HepG2 (cell line): ENCODE results near the gene NSUN6. TPM values are rescaled to one million over a fixed set of nuclear protein-coding genes. Genes with fewer than 3 reads are reported as not detected.

Source experiments
- HDAC6 ChIP-seq: fragments of 200-600 bp; sonication (generic); IDR thresholded peaks from 2 replicates; pipeline ENCODE4 v1.7.0; 2017; ENCODE audit warnings: mild to moderate bottlenecking, antibody characterized with exemption, low read length, low read depth
- KLF16 ChIP-seq, 2 experiments: sonication (generic) in 1 of 2; formaldehyde crosslinking in 1 of 2; IDR thresholded peaks; 2 replicates each; pipeline versions ENCODE4 v1.6.1 to v1.8.0; 2016 to 2023; ENCODE audit warnings: missing genetic modification reagents in 2 of 2, missing compliant biosample characterization in 1 of 2
- REXO4 ChIP-seq: sonication (generic); formaldehyde crosslinking; IDR thresholded peaks from 2 replicates; pipeline ENCODE4 v1.8.0; 2022; ENCODE audit warnings: missing genetic modification reagents, mild to moderate bottlenecking, borderline replicate concordance
- SMAD3 ChIP-seq: sonication (generic); formaldehyde crosslinking; IDR thresholded peaks from 2 replicates; pipeline ENCODE4 v1.4.0; 2020; ENCODE audit warnings: missing genetic modification reagents
- ZEB1 ChIP-seq: IDR thresholded peaks from 2 replicates; pipeline ENCODE4 v1.6.1; 2012; ENCODE audit warnings: mild to moderate bottlenecking, low read depth, inconsistent platforms; ENCODE audit not compliant: insufficient replicate concordance
- ZNF335 ChIP-seq: sonication (generic); formaldehyde crosslinking; IDR thresholded peaks from 2 replicates; pipeline ENCODE4 v1.4.0; 2020; ENCODE audit warnings: missing genetic modification reagents
- ZNF577 ChIP-seq: sonication (generic); formaldehyde crosslinking; IDR thresholded peaks from 2 replicates; pipeline ENCODE4 v1.4.0; 2020; ENCODE audit warnings: mild to moderate bottlenecking, low read depth, missing genetic modification reagents, borderline replicate concordance
- ZNF589 ChIP-seq: sonication (generic); formaldehyde crosslinking; conservative IDR thresholded peaks from 2 replicates; pipeline ENCODE4 v1.8.0; 2022; ENCODE audit warnings: mild to moderate bottlenecking, moderate library complexity, missing genetic modification reagents
- polyA plus RNA-seq, 8 experiments: library from polyadenylated mRNA; depleted of rRNA in 3 of 8; stranded (reverse) in 7 of 8; unstranded in 1 of 8; fragments of >200 nt; fragmentation: Illumina TruSeq in 4 of 8; extraction: Trizol in 4 of 8; gene quantifications; 2 replicates each; pipeline versions ENCODE4 v1.2.1 to v1.2.3, GENCODE V29; 2011 to 2016; ENCODE audit warnings: low read depth in 4 of 8, missing spikeins in 1 of 8, mixed read lengths in 1 of 8; ENCODE audit not compliant: insufficient read depth in 1 of 8
- total RNA-seq, 5 experiments: library from RNA; depleted of rRNA; stranded (reverse); fragments of >200 nt; fragmentation: Illumina TruSeq; extraction: Trizol; gene quantifications; 2 replicates each; pipeline ENCODE4 v1.2.3, GENCODE V29; 2016; ENCODE audit warnings: low read depth in 1 of 5
- TF ChIP-seq, protein P1 (sequence below): sonication (generic); formaldehyde crosslinking; IDR thresholded peaks from 2 replicates; pipeline ENCODE4 v1.4.0; 2020; ENCODE audit warnings: missing genetic modification reagents, borderline replicate concordance
- TF ChIP-seq, protein P2 (sequence below), 2 experiments: fragments of 450-650 bp in 1 of 2; sonication (generic) in 1 of 2; formaldehyde crosslinking in 1 of 2; IDR thresholded peaks; 2 replicates each; pipeline versions ENCODE4 v1.6.1 to v1.8.0; 2016 to 2022; ENCODE audit warnings: antibody characterized with exemption in 1 of 2, mild to moderate bottlenecking in 1 of 2, missing genetic modification reagents in 1 of 2
- TF ChIP-seq, protein P3 (sequence below): sonication (generic); formaldehyde crosslinking; IDR thresholded peaks from 2 replicates; pipeline ENCODE4 v1.9.0; 2021; ENCODE audit warnings: missing genetic modification reagents, mild to moderate bottlenecking, borderline replicate concordance
- TF ChIP-seq, protein P4 (sequence below): sonication (generic); formaldehyde crosslinking; IDR thresholded peaks from 2 replicates; pipeline ENCODE4 v1.5.0; 2020; ENCODE audit warnings: mild to moderate bottlenecking, missing genetic modification reagents

NSUN6 gene
- total and polyA plus RNA-seq, 2 of the 13 experiments (the other 11 are each of a cell fraction or from before 2014, with no cell fraction given) = 17.2 to 19.3 TPM

DNA sequence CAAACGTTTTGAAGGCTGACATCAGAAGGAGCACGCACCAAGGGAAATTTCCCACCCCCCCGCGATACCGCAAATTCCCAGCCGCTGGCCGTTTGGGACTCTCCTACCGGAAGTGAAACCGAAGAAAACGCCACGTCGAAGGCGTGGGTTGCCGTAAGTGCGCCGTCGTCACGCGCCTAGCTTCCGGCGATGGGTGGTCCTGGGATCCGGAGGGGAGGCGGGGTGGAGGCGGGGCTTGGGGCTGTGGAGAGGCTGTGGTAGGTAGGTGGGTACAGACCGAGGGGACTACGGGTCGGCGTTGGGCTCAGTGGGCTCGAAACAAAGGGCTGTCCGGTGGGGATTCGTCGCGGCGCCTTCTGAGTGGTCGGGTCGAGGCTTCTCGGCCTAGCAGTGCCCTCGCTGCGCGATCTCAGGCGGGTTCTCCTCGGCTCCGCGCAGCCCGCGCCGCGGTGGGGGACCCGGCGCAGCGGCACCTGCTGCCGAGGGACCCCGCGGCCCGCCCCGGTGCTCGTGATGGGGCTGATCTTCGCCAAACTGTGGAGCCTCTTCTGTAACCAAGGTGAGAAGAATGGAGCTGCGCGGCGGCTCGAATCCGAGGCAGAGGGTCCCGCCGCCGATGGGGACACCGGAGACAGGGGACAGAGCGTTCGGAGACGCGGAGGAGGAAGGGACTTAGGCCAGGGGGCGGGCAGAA is 7.9 kb upstream of the NSUN6 start, which contains the start of gene ARL5B (continued):
- TF ChIP-seq, protein P1, sequence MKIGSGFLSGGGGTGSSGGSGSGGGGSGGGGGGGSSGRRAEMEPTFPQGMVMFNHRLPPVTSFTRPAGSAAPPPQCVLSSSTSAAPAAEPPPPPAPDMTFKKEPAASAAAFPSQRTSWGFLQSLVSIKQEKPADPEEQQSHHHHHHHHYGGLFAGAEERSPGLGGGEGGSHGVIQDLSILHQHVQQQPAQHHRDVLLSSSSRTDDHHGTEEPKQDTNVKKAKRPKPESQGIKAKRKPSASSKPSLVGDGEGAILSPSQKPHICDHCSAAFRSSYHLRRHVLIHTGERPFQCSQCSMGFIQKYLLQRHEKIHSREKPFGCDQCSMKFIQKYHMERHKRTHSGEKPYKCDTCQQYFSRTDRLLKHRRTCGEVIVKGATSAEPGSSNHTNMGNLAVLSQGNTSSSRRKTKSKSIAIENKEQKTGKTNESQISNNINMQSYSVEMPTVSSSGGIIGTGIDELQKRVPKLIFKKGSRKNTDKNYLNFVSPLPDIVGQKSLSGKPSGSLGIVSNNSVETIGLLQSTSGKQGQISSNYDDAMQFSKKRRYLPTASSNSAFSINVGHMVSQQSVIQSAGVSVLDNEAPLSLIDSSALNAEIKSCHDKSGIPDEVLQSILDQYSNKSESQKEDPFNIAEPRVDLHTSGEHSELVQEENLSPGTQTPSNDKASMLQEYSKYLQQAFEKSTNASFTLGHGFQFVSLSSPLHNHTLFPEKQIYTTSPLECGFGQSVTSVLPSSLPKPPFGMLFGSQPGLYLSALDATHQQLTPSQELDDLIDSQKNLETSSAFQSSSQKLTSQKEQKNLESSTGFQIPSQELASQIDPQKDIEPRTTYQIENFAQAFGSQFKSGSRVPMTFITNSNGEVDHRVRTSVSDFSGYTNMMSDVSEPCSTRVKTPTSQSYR (CRISPR knock-in tag) = peak; percentile 30; the same call in 1 of the 2 replicates
- TF ChIP-seq, protein P2, sequence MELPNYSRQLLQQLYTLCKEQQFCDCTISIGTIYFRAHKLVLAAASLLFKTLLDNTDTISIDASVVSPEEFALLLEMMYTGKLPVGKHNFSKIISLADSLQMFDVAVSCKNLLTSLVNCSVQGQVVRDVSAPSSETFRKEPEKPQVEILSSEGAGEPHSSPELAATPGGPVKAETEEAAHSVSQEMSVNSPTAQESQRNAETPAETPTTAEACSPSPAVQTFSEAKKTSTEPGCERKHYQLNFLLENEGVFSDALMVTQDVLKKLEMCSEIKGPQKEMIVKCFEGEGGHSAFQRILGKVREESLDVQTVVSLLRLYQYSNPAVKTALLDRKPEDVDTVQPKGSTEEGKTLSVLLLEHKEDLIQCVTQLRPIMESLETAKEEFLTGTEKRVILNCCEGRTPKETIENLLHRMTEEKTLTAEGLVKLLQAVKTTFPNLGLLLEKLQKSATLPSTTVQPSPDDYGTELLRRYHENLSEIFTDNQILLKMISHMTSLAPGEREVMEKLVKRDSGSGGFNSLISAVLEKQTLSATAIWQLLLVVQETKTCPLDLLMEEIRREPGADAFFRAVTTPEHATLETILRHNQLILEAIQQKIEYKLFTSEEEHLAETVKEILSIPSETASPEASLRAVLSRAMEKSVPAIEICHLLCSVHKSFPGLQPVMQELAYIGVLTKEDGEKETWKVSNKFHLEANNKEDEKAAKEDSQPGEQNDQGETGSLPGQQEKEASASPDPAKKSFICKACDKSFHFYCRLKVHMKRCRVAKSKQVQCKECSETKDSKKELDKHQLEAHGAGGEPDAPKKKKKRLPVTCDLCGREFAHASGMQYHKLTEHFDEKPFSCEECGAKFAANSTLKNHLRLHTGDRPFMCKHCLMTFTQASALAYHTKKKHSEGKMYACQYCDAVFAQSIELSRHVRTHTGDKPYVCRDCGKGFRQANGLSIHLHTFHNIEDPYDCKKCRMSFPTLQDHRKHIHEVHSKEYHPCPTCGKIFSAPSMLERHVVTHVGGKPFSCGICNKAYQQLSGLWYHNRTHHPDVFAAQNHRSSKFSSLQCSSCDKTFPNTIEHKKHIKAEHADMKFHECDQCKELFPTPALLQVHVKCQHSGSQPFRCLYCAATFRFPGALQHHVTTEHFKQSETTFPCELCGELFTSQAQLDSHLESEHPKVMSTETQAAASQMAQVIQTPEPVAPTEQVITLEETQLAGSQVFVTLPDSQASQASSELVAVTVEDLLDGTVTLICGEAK (IDR thresholded peaks at IDR 0.05) = peak; percentile 71
- TF ChIP-seq, protein P2 (CRISPR knock-in tag; IDR thresholded peaks at IDR 0.05) = peak; percentile 79
- TF ChIP-seq, protein P3, sequence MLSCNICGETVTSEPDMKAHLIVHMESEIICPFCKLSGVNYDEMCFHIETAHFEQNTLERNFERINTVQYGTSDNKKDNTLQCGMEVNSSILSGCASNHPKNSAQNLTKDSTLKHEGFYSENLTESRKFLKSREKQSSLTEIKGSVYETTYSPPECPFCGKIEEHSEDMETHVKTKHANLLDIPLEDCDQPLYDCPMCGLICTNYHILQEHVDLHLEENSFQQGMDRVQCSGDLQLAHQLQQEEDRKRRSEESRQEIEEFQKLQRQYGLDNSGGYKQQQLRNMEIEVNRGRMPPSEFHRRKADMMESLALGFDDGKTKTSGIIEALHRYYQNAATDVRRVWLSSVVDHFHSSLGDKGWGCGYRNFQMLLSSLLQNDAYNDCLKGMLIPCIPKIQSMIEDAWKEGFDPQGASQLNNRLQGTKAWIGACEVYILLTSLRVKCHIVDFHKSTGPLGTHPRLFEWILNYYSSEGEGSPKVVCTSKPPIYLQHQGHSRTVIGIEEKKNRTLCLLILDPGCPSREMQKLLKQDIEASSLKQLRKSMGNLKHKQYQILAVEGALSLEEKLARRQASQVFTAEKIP (CRISPR knock-in tag) = 0 out of 2 replicates have a peak, but pooled peaks have one; percentile 53
- TF ChIP-seq HDAC6 (no peak), ZNF589 (CRISPR knock-in tag) (peak; percentile 71; the same call in 1 of the 2 replicates), KLF16 (CRISPR knock-in tag; IDR thresholded peaks at IDR 0.05) (no peak; a peak in 1 of 4 replicates), REXO4 (CRISPR knock-in tag) (no peak), SMAD3 (CRISPR knock-in tag) (no peak), ZNF577 (no peak), ZNF335 (CRISPR knock-in tag) (no peak), ZEB1 (no peak)
- TF ChIP-seq, protein P4, sequence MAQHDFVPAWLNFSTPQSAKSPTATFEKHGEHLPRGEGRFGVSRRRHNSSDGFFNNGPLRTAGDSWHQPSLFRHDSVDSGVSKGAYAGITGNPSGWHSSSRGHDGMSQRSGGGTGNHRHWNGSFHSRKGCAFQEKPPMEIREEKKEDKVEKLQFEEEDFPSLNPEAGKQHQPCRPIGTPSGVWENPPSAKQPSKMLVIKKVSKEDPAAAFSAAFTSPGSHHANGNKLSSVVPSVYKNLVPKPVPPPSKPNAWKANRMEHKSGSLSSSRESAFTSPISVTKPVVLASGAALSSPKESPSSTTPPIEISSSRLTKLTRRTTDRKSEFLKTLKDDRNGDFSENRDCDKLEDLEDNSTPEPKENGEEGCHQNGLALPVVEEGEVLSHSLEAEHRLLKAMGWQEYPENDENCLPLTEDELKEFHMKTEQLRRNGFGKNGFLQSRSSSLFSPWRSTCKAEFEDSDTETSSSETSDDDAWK (CRISPR knock-in tag) = no peak
